ENCODE data around the gene TMEM51. TPM values are rescaled to one million over a fixed set of nuclear protein-coding genes. Genes with fewer than 3 reads are reported as not detected.

TMEM51 gene
- total RNA-seq, 2 donors from 2014 or later, result 12.1 TPM

- Mint-ChIP-seq H3K9me3 (no peaks in the 10 kb centered on the region), H3K4me1 (peaks cover 20% of the 10 kb centered on the region), H3K27me3 (ENCODE audit: insufficient read depth) (no peaks in the 10 kb centered on the region), H3K4me3 (no peak overlapping the region), H3K27ac (no peak overlapping the region), H3K36me3 (ENCODE audit: low read depth) (no peaks in the 10 kb centered on the region)
- no peak overlapping the region for H3K27ac ChIP-seq (ENCODE audit: low read depth, low read length)
- H3K27me3 ChIP-seq (ENCODE audit: control insufficient read depth, insufficient read depth, low read length, poor library complexity, severe bottlenecking), result no peaks in the 10 kb centered on the region
- no peaks in the 10 kb centered on the region for H3K36me3 ChIP-seq (ENCODE audit: control insufficient read depth, insufficient read depth, low read length)
- TF ChIP-seq CTCF (conservative IDR thresholded peaks at IDR 0.05), result no peak
- H3K4me1 ChIP-seq (ENCODE audit: control insufficient read depth, insufficient read depth, low read length), result peaks cover 15% of the 10 kb centered on the region
- WGBS, 2 experiments (ENCODE audit: insufficient coverage in 1 of 2, insufficient read length in 1 of 2), result 88 to 91% methylated on average over 7 to 10 of the region's 10 CpGs
- H3K4me3 ChIP-seq (ENCODE audit: low read length), result no peak overlapping the region
- H3K9ac ChIP-seq (ENCODE audit: extremely low read depth, low read length, poor library complexity, severe bottlenecking), result no peak overlapping the region
- no peak for DNase-seq
- H3K9me3 ChIP-seq (ENCODE audit: control insufficient read depth, low read length), result no peaks in the 10 kb centered on the region
Measured at GRCh38 chr1:15181564-15181963, 28.0 kb downstream of the TMEM51 start.

- H3K4me1 Mint-ChIP-seq, result peaks cover 39% of the 10 kb centered on the region
- no peak overlapping the region for H3K27ac Mint-ChIP-seq
- Histone ChIP-seq H3K4me3 (ENCODE audit: low read length) (no peak overlapping the region), H3K36me3 (ENCODE audit: control insufficient read depth, insufficient read depth, low read length) (no peaks in the 10 kb centered on the region), H3K9ac (ENCODE audit: extremely low read depth, low read length, poor library complexity, severe bottlenecking) (no peak overlapping the region), H3K27ac (ENCODE audit: low read depth, low read length) (no peak overlapping the region), H3K9me3 (ENCODE audit: control insufficient read depth, low read length) (no peaks in the 10 kb centered on the region), H3K27me3 (ENCODE audit: control insufficient read depth, insufficient read depth, low read length, poor library complexity, severe bottlenecking) (no peaks in the 10 kb centered on the region), H3K4me1 (ENCODE audit: control insufficient read depth, insufficient read depth, low read length) (peaks cover 20% of the 10 kb centered on the region)
- TF ChIP-seq CTCF (conservative IDR thresholded peaks at IDR 0.05), result no peak
- no peak overlapping the region for H3K4me3 Mint-ChIP-seq
- no peaks in the 10 kb centered on the region for H3K36me3 Mint-ChIP-seq (ENCODE audit: low read depth)
- H3K27me3 Mint-ChIP-seq (ENCODE audit: insufficient read depth), result no peaks in the 10 kb centered on the region
- no peak for DNase-seq
- no peaks in the 10 kb centered on the region for H3K9me3 Mint-ChIP-seq
- WGBS, 2 experiments (ENCODE audit: insufficient coverage in 1 of 2, insufficient read length in 1 of 2), result 90 to 96% methylated on average over 5 to 8 of the region's 8 CpGs
Measured at GRCh38 chr1:15184436-15185241, 31.1 kb downstream of the TMEM51 start.

GRCh38 chr1:15185617-15186016 lies 32.1 kb downstream of the TMEM51 start:
- DNase-seq, result no peak
- H3K4me1 ChIP-seq (ENCODE audit: control insufficient read depth, insufficient read depth, low read length), result peaks cover 22% of the 10 kb centered on the region
- H3K4me3 Mint-ChIP-seq, result no peak overlapping the region
- no peaks in the 10 kb centered on the region for H3K27me3 ChIP-seq (ENCODE audit: control insufficient read depth, insufficient read depth, low read length, poor library complexity, severe bottlenecking)
- no peak overlapping the region for H3K9ac ChIP-seq (ENCODE audit: extremely low read depth, low read length, poor library complexity, severe bottlenecking)
- H3K27me3 Mint-ChIP-seq (ENCODE audit: insufficient read depth), result no peaks in the 10 kb centered on the region
- no peaks in the 10 kb centered on the region for H3K9me3 Mint-ChIP-seq
- H3K4me1 Mint-ChIP-seq, result peaks cover 48% of the 10 kb centered on the region
- H3K4me3 ChIP-seq (ENCODE audit: low read length), result no peak overlapping the region
- WGBS, 2 experiments (ENCODE audit: insufficient coverage in 1 of 2, insufficient read length in 1 of 2), result 80 to 92% methylated on average over 3 of the region's 3 CpGs
- no peaks in the 10 kb centered on the region for H3K9me3 ChIP-seq (ENCODE audit: control insufficient read depth, low read length)
- peak overlapping the region; percentile 45 for H3K27ac Mint-ChIP-seq
- no peaks in the 10 kb centered on the region for H3K36me3 Mint-ChIP-seq (ENCODE audit: low read depth)
- H3K27ac ChIP-seq (ENCODE audit: low read depth, low read length), result no peak overlapping the region
- H3K36me3 ChIP-seq (ENCODE audit: control insufficient read depth, insufficient read depth, low read length), result no peaks in the 10 kb centered on the region
- TF ChIP-seq CTCF (conservative IDR thresholded peaks at IDR 0.05), result no peak
